HG03575 (cell line): ENCODE results near the gene CRY1.

ENCODE experiments used
- ATAC-seq: cut with Tn5 transposase; IDR thresholded peaks from one replicate; pipeline ENCODE4 v1.9.1; 2021; ENCODE audit not compliant: unreplicated experiment, insufficient number of reproducible peaks, low FRiP score; ENCODE audit errors: extremely low read depth

The CRY1 gene

GRCh38 chr12:106980944-106981343 lies 112.4 kb downstream of the CRY1 start:
- no peak for ATAC-seq

- no peak for ATAC-seq
These were observed 115.1 kb downstream of the CRY1 start for GRCh38 chr12:106978035-106978800.

- ATAC-seq, result no peak
These were observed 116.7 kb downstream of the CRY1 start for GRCh38 chr12:106976668-106977067.

GRCh38 chr12:106975993-106976658 lies 117.2 kb downstream of the CRY1 start:
- ATAC-seq, result no peak

GRCh38 chr12:106975098-106975497 lies 118.3 kb downstream of the CRY1 start:
- no peak for ATAC-seq

- no peak for ATAC-seq
These were observed 118.8 kb downstream of the CRY1 start for GRCh38 chr12:106974511-106974910.

- no peak for ATAC-seq
These were observed 119.8 kb downstream of the CRY1 start for GRCh38 chr12:106973545-106973944.

GRCh38 chr12:106971065-106971464 lies 122.3 kb downstream of the CRY1 start:
- no peak for ATAC-seq

GRCh38 chr12:106964526-106964925 lies 128.8 kb downstream of the CRY1 start:
- no peak for ATAC-seq

GRCh38 chr12:106962286-106962685 lies 131.1 kb downstream of the CRY1 start:
- ATAC-seq, result no peak

- ATAC-seq, result no peak
These were observed 132.9 kb downstream of the CRY1 start for GRCh38 chr12:106960443-106960842.

GRCh38 chr12:106957583-106957982 lies 135.8 kb downstream of the CRY1 start:
- ATAC-seq, result no peak

- ATAC-seq, result no peak
These were observed 137.2 kb downstream of the CRY1 start for GRCh38 chr12:106956048-106956578.

- no peak for ATAC-seq
These were observed 137.8 kb downstream of the CRY1 start, which contains the start of gene TMEM263 for GRCh38 chr12:106955377-106956047. Gene TMEM263, plus strand, starts transcription at chr12:106955907. Its CDS starts 11,210 bp downstream, at chr12:106967117.

- ATAC-seq, result no peak
These were observed 138.6 kb downstream of the CRY1 start for GRCh38 chr12:106954462-106955376.

GRCh38 chr12:106953352-106954250 lies 139.7 kb downstream of the CRY1 start:
- no peak for ATAC-seq

GRCh38 chr12:106950591-106950990 lies 142.8 kb downstream of the CRY1 start:
- ATAC-seq, result no peak

- ATAC-seq, result no peak
These were observed 145.9 kb downstream of the CRY1 start for GRCh38 chr12:106947461-106947860.
